TTC549 (cell line): ENCODE data around the gene CATSPERB.
"Not testable (repeated sequence)": the region's sequence is repeated elsewhere in the genome, so short reads cannot be mapped to it uniquely, and the experiment has no call there.

Experiments
- FAIRE-seq: peaks from 2 replicates; lab custom pipeline; 2012; peaks lifted over from hg19 to GRCh38; lab: Jason Lieb, UNC

CATSPERB gene

GRCh38 chr14:91669867-91670266 lies 62.0 kb downstream of the CATSPERB start:
- FAIRE-seq: no peak

GRCh38 chr14:91667101-91667500 lies 64.8 kb downstream of the CATSPERB start:
- not testable (repeated sequence) for FAIRE-seq

- FAIRE-seq: no peak
Measured at GRCh38 chr14:91660790-91661189, 71.1 kb downstream of the CATSPERB start.

- FAIRE-seq: no peak
Measured at GRCh38 chr14:91654836-91655235, 77.0 kb downstream of the CATSPERB start.

- FAIRE-seq: no peak
Measured at GRCh38 chr14:91653451-91653850, 78.4 kb downstream of the CATSPERB start.

GRCh38 chr14:91649930-91650329 lies 82.0 kb downstream of the CATSPERB start:
- peak; percentile 80 for FAIRE-seq

- FAIRE-seq: no peak
Measured at GRCh38 chr14:91647856-91648255, 84.0 kb downstream of the CATSPERB start.

GRCh38 chr14:91636604-91637003 lies 95.3 kb downstream of the CATSPERB start:
- FAIRE-seq: no peak

- FAIRE-seq: no peak
Measured at GRCh38 chr14:91624757-91625156, 107.1 kb downstream of the CATSPERB start.

GRCh38 chr14:91614187-91614586 lies 117.7 kb downstream of the CATSPERB start:
- no peak for FAIRE-seq

- no peak for FAIRE-seq
Measured at GRCh38 chr14:91613459-91614112, 118.3 kb downstream of the CATSPERB start.

- FAIRE-seq: no peak
Measured at GRCh38 chr14:91611528-91611927, 120.4 kb downstream of the CATSPERB start.

- no peak for FAIRE-seq
Measured at GRCh38 chr14:91609161-91609560, 122.7 kb downstream of the CATSPERB start.

- FAIRE-seq: no peak
Measured at GRCh38 chr14:91607322-91608047, 124.4 kb downstream of the CATSPERB start.

GRCh38 chr14:91606851-91607250 lies 125.0 kb downstream of the CATSPERB start:
- FAIRE-seq: no peak

GRCh38 chr14:91604611-91605010 lies 127.3 kb downstream of the CATSPERB start:
- not testable (repeated sequence) for FAIRE-seq

- no peak for FAIRE-seq
Measured at GRCh38 chr14:91599994-91600393, 131.9 kb downstream of the CATSPERB start.

- no peak for FAIRE-seq
Measured at GRCh38 chr14:91595736-91596135, 136.2 kb downstream of the CATSPERB start.

- not testable (repeated sequence) for FAIRE-seq
Measured at GRCh38 chr14:91593957-91594356, 137.9 kb downstream of the CATSPERB start.

GRCh38 chr14:91586410-91586809 lies 145.5 kb downstream of the CATSPERB start:
- no peak for FAIRE-seq

GRCh38 chr14:91585856-91586255 lies 146.0 kb downstream of the CATSPERB start:
- no peak for FAIRE-seq

GRCh38 chr14:91582761-91583160 lies 149.1 kb downstream of the CATSPERB start:
- no peak for FAIRE-seq

GRCh38 chr14:91580876-91581577 lies 150.9 kb downstream of the CATSPERB start:
- no peak for FAIRE-seq
